CD8-positive, alpha-beta memory T cell (primary cell): Measurements from ENCODE around the gene RAB20. TPM values are rescaled to one million over a fixed set of nuclear protein-coding genes. Genes with fewer than 3 reads are reported as not detected.

ENCODE experiments used
- CTCF ChIA-PET: fragments of 350-600 bp; sonication (Branson Sonifier 250); formaldehyde crosslinking; loops from one replicate; lab custom pipeline; 2021; ENCODE audit warnings: antibody characterized with exemption; lab: Charles Lee
- POLR2A ChIA-PET: fragments of 350-600 bp; sonication (Branson Sonifier 250); formaldehyde crosslinking; loops from one replicate; lab custom pipeline; 2021; ENCODE audit warnings: antibody characterized with exemption; lab: Charles Lee
- DNase-seq, 5 donors: peaks; one replicate each; pipeline versions ENCODE4 v3.0.0 to v3.0.0-alpha.2; 2020 to 2022; ENCODE audit warnings: mixed read lengths in 1 of 5
- H3K27ac ChIP-seq: one replicate; pipeline ENCODE4 v1.7.0; 2013; ENCODE audit warnings: low read depth, mild to moderate bottlenecking, low read length, moderate library complexity
- H3K27me3 ChIP-seq: 2 replicates; pipeline ENCODE4 v1.7.0; 2013; ENCODE audit warnings: low read length, mild to moderate bottlenecking; ENCODE audit not compliant: insufficient read depth, poor library complexity, severe bottlenecking
- H3K36me3 ChIP-seq: 2 replicates; pipeline ENCODE4 v1.7.0; 2013; ENCODE audit warnings: mild to moderate bottlenecking, low read length, moderate library complexity; ENCODE audit not compliant: insufficient read depth
- H3K4me1 ChIP-seq: 2 replicates; pipeline ENCODE4 v1.7.0; 2013; ENCODE audit warnings: mild to moderate bottlenecking, low read length, moderate library complexity; ENCODE audit not compliant: insufficient read depth
- H3K4me3 ChIP-seq: 2 replicates; pipeline ENCODE4 v1.7.0; 2013; ENCODE audit warnings: mild to moderate bottlenecking, low read length
- H3K9me3 ChIP-seq: 2 replicates; pipeline ENCODE4 v1.7.0; 2013; ENCODE audit warnings: mild to moderate bottlenecking, low read length
- H3K27ac Mint-ChIP-seq, 8 donors: one replicate each; pipeline ENCODE4 v1.8.0; 2020 to 2021; ENCODE audit warnings: mixed read lengths in 8 of 8, mild to moderate bottlenecking in 6 of 8, inconsistent platforms in 3 of 8, moderate library complexity in 3 of 8
- H3K27me3 Mint-ChIP-seq, 2 donors: one replicate each; pipeline ENCODE4 v1.8.0; 2020 to 2021; ENCODE audit warnings: mixed read lengths in 2 of 2, mild to moderate bottlenecking in 1 of 2, moderate library complexity in 1 of 2
- H3K36me3 Mint-ChIP-seq, 3 donors: one replicate each; pipeline ENCODE4 v1.8.0; 2020 to 2021; ENCODE audit warnings: mixed read lengths in 3 of 3, inconsistent platforms in 1 of 3, mild to moderate bottlenecking in 1 of 3
- H3K4me1 Mint-ChIP-seq, 3 donors: one replicate each; pipeline ENCODE4 v1.8.0; 2020 to 2021; ENCODE audit warnings: mixed read lengths in 3 of 3, inconsistent platforms in 1 of 3, mild to moderate bottlenecking in 1 of 3
- H3K4me3 Mint-ChIP-seq, 7 donors: one replicate each; pipeline ENCODE4 v1.8.0; 2020 to 2021; ENCODE audit warnings: mixed read lengths in 7 of 7, mild to moderate bottlenecking in 6 of 7, moderate library complexity in 4 of 7, inconsistent platforms in 2 of 7
- H3K9me3 Mint-ChIP-seq, 5 donors: one replicate each; pipeline ENCODE4 v1.8.0; 2020 to 2022; ENCODE audit warnings: mixed read lengths in 5 of 5, mild to moderate bottlenecking in 3 of 5, moderate library complexity in 2 of 5, inconsistent platforms in 1 of 5
- polyA plus RNA-seq: library from polyadenylated mRNA; unstranded; fragments of 300-500 nt; fragmentation: Illumina TruSeq; gene quantifications from one replicate; pipeline ENCODE4 v1.2.3, GENCODE V29; 2021
- total RNA-seq, 2 experiments: library from RNA; stranded (reverse); gene quantifications; one replicate each; pipeline ENCODE4 v1.2.3, GENCODE V29; 2021

The RAB20 gene
- total and polyA plus RNA-seq, 3 experiments from 2014 or later: 0.84 to 2.7 (median 1.2) TPM

- Mint-ChIP-seq H3K4me3 (no peak overlapping the region), H3K27ac (no peak overlapping the region), H3K4me1 (no peaks in the 10 kb centered on the region), H3K9me3 (no peaks in the 10 kb centered on the region), H3K27me3 (peaks cover 2 to 19% of the 10 kb centered on the region in 2 donors), H3K36me3 (no peaks in the 10 kb centered on the region)
- POLR2A ChIA-PET: no interaction called here
- CTCF ChIA-PET: no interaction called here
- Histone ChIP-seq H3K36me3 (no peaks in the 10 kb centered on the region), H3K4me3 (no peak overlapping the region), H3K4me1 (no peaks in the 10 kb centered on the region), H3K27ac (no peak overlapping the region), H3K27me3 (no peaks in the 10 kb centered on the region), H3K9me3 (no peaks in the 10 kb centered on the region)
- no peak for DNase-seq
Observed at GRCh38 chr13:110475550-110476219, 85.8 kb downstream of the RAB20 start.

- no peak overlapping the region for H3K27ac Mint-ChIP-seq
- peaks cover 2 to 25% of the 10 kb centered on the region in 2 donors for H3K27me3 Mint-ChIP-seq
- Histone ChIP-seq H3K27me3 (no peaks in the 10 kb centered on the region), H3K36me3 (no peaks in the 10 kb centered on the region), H3K9me3 (no peaks in the 10 kb centered on the region), H3K4me3 (no peak overlapping the region), H3K4me1 (no peaks in the 10 kb centered on the region), H3K27ac (no peak overlapping the region)
- POLR2A ChIA-PET: no interaction called here
- no peak for DNase-seq
- no peaks in the 10 kb centered on the region for H3K36me3 Mint-ChIP-seq
- H3K4me3 Mint-ChIP-seq: no peak overlapping the region
- CTCF ChIA-PET: no interaction called here
- no peaks in the 10 kb centered on the region for H3K4me1 Mint-ChIP-seq
- no peaks in the 10 kb centered on the region for H3K9me3 Mint-ChIP-seq
Observed at GRCh38 chr13:110475117-110475516, 86.4 kb downstream of the RAB20 start.

GRCh38 chr13:110474713-110475112, 86.8 kb downstream of the RAB20 start:
- Histone ChIP-seq H3K9me3 (no peaks in the 10 kb centered on the region), H3K4me1 (no peaks in the 10 kb centered on the region), H3K27ac (no peak overlapping the region), H3K36me3 (no peaks in the 10 kb centered on the region), H3K4me3 (no peak overlapping the region), H3K27me3 (no peaks in the 10 kb centered on the region)
- CTCF ChIA-PET: no interaction called here
- Mint-ChIP-seq H3K36me3 (no peaks in the 10 kb centered on the region), H3K4me1 (no peaks in the 10 kb centered on the region), H3K4me3 (no peak overlapping the region), H3K27me3 (peaks cover 2 to 25% of the 10 kb centered on the region in 2 donors), H3K9me3 (no peaks in the 10 kb centered on the region), H3K27ac (no peak overlapping the region)
- DNase-seq: no peak
- POLR2A ChIA-PET: no interaction called here

Other genes starting within 250 kb of the RAB20 start
- 10 to 100 TPM; 19.9 to 20.7 TPM for gene NAXD, start 53.8 kb upstream of the RAB20 start, total RNA-seq
- gene NAXD, start 53.8 kb upstream of the RAB20 start, polyA plus RNA-seq: 17.0 TPM
- 10 to 100 TPM; 84.5 to 84.9 TPM for gene CARS2, start 144.4 kb upstream of the RAB20 start, total RNA-seq
- 39.2 TPM for gene CARS2, start 144.4 kb upstream of the RAB20 start, polyA plus RNA-seq
- gene ING1, start 152.0 kb upstream of the RAB20 start, total RNA-seq: 10 to 100 TPM; 16.6 to 16.9 TPM
- 18.5 TPM for gene ING1, start 152.0 kb upstream of the RAB20 start, polyA plus RNA-seq